ENCODE data around the gene SLC23A1. TPM values are rescaled to one million over a fixed set of nuclear protein-coding genes. Genes with fewer than 3 reads are reported as not detected.

Gene SLC23A1
- total RNA-seq, 4 donors from 2014 or later, result not detected

DNA sequence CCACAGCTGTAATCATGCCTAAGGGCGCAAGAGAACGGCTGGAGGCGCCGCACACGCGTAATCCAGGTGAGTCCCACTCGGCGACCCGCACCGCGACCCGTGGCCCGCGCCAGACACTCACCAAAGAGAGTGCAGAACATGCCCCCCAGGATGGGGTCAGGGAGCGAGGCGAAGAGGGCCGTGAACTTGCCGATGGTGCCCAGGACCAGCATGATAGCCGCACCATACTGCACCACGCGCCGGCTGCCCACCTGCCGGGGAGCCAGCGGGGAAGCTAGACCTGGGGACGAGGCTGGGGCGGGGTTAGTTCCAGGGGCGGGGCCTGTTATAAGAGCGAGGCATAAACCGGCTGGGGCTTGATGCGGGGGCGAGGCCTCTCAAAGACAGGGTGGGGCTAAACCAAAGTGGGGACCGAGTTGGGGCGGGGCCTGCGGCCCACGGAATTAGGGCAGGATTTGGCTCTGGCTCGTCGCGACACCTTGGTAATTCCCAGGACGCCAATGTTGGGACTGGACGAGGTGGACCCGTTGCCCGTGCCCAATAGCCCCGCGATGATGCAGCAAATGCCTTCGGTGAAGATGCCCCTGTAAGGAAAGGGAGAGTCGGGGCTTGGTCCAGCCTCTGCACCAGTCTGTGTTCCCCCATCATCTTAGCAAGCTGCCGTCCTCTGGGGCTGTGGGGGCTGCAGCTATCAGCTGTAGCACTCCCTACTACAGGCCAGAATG, 4.8 kb downstream of the SLC23A1 start:
- intact Hi-C loops (cut with DNase I), result no loop called here
- Histone ChIP-seq H3K4me3 (no peak overlapping the region), H3K4me1 (peaks cover 6 to 26% (median 14%) of the 10 kb centered on the region in 4 donors), H3K27me3 (no peaks in the 10 kb centered on the region), H3K36me3 (peaks cover 0 to 13% (median 0%) of the 10 kb centered on the region in 4 donors), H3K9me3 (no peaks in the 10 kb centered on the region), H3K27ac (replicated peaks in 1 of 4) (no peak overlapping the region)
- 63% methylated on average over 33 of the region's 47 CpGs for WGBS
- no peak for TF ChIP-seq POLR2AphosphoS5 (IDR thresholded peaks at IDR 0.05)
- no peak for TF ChIP-seq EP300 (IDR thresholded peaks at IDR 0.05)
- TF ChIP-seq, protein P1, sequence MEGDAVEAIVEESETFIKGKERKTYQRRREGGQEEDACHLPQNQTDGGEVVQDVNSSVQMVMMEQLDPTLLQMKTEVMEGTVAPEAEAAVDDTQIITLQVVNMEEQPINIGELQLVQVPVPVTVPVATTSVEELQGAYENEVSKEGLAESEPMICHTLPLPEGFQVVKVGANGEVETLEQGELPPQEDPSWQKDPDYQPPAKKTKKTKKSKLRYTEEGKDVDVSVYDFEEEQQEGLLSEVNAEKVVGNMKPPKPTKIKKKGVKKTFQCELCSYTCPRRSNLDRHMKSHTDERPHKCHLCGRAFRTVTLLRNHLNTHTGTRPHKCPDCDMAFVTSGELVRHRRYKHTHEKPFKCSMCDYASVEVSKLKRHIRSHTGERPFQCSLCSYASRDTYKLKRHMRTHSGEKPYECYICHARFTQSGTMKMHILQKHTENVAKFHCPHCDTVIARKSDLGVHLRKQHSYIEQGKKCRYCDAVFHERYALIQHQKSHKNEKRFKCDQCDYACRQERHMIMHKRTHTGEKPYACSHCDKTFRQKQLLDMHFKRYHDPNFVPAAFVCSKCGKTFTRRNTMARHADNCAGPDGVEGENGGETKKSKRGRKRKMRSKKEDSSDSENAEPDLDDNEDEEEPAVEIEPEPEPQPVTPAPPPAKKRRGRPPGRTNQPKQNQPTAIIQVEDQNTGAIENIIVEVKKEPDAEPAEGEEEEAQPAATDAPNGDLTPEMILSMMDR (IDR thresholded peaks at IDR 0.05), result no peak
- no peak for TF ChIP-seq POLR2A (IDR thresholded peaks at IDR 0.05; ENCODE audit: low read depth)
- no peak for DNase-seq (ENCODE audit: extremely low spot score)

DNA sequence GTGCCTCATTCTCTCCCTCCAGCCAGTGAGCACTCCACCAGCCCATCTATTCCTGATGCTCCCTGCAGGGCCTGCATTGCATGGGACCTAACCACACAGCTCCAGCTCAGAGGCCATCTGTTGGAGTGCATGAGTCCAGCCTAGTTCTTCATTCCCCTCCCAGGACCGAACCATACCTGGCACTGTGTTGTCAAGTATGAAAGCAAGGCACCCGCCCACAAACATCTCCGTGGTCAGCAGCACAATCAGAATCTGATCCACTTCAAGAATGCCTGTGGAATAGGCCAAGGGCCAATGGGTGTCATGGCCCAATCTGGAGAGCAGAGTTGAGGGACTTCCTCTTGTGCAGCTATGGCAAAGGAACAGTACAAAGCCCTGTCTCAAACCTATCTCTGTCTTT, 5.9 kb downstream of the SLC23A1 start:
- intact Hi-C loops (cut with DNase I), result no loop called here
- H3K36me3 ChIP-seq, result peaks cover 0 to 24% (median 3%) of the 10 kb centered on the region in 4 donors
- no peak overlapping the region for H3K4me3 ChIP-seq
- no peaks in the 10 kb centered on the region for H3K27me3 ChIP-seq
- H3K9me3 ChIP-seq, result no peaks in the 10 kb centered on the region
- DNase-seq (ENCODE audit: extremely low spot score), result no peak
- peaks cover 15 to 29% (median 17%) of the 10 kb centered on the region in 4 donors for H3K4me1 ChIP-seq
- WGBS, result 76% methylated on average over 3 of the region's 3 CpGs
- H3K27ac ChIP-seq (replicated peaks in 1 of 4), result no peak overlapping the region
- TF ChIP-seq POLR2A (IDR thresholded peaks at IDR 0.05; ENCODE audit: low read depth) (no peak), EP300 (IDR thresholded peaks at IDR 0.05) (no peak), POLR2AphosphoS5 (IDR thresholded peaks at IDR 0.05) (no peak)
- TF ChIP-seq, protein P1 (IDR thresholded peaks at IDR 0.05), result no peak

DNA sequence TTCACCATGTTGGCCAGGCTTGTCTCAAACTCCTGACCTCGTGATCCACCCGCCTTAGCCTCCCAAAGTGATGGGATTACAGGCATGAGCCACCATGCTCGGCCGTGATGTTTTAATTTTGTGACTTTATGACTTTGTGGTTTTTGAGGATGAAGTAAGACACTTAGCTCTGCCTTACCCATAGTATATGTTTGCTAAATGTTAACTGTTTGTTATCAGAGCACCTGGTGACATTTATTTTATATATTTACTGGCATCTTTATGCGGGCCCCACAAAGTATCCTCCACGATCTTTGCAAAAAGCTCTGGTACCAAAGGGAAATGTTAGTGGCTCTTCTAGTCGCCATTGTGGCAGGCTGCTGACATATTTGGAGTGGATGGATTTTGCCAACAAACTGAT, 6.7 kb downstream of the SLC23A1 start:
- intact Hi-C loops (cut with DNase I), result no loop called here
- H3K27ac ChIP-seq (replicated peaks in 1 of 4), result no peak overlapping the region
- H3K4me1 ChIP-seq, result peaks cover 16 to 29% (median 17%) of the 10 kb centered on the region in 4 donors
- no peak for TF ChIP-seq EP300 (IDR thresholded peaks at IDR 0.05)
- TF ChIP-seq POLR2AphosphoS5 (IDR thresholded peaks at IDR 0.05), result no peak
- no peak for TF ChIP-seq POLR2A (IDR thresholded peaks at IDR 0.05; ENCODE audit: low read depth)
- TF ChIP-seq, protein P1 (IDR thresholded peaks at IDR 0.05), result no peak
- H3K27me3 ChIP-seq, result no peaks in the 10 kb centered on the region
- no peak for DNase-seq (ENCODE audit: extremely low spot score)
- no peaks in the 10 kb centered on the region for H3K9me3 ChIP-seq
- WGBS, result 95% methylated on average over 7 of the region's 7 CpGs
- peaks cover 0 to 32% (median 11%) of the 10 kb centered on the region in 4 donors for H3K36me3 ChIP-seq
- H3K4me3 ChIP-seq, result no peak overlapping the region

DNA sequence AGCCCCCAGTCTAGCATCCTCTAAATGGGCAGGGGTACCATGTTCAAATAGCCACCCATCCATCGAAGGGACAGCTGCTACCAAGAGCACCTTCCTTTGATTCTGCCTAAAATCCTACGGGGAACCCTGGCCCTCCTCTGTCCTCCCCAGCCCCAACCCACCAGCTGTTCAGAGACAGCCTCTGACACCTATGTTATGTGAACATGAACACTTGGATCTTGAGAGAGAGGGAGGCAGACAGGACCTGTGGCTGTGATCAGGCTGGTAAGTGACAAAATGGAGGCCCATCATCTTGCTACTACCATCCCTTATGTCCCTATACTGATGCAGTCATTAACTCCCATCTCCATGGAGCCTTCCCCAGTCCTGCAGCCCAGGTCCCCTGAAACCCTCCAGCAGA, 8.2 kb downstream of the SLC23A1 start:
- Histone ChIP-seq H3K36me3 (peaks cover 0 to 47% (median 24%) of the 10 kb centered on the region in 4 donors), H3K9me3 (no peaks in the 10 kb centered on the region), H3K4me3 (no peak overlapping the region), H3K27me3 (no peaks in the 10 kb centered on the region), H3K4me1 (peaks cover 16 to 29% (median 17%) of the 10 kb centered on the region in 4 donors), H3K27ac (replicated peaks in 1 of 4) (peak overlapping the region in 2 of 4 donors; percentile 69 to 74)
- TF ChIP-seq POLR2AphosphoS5 (IDR thresholded peaks at IDR 0.05) (no peak), POLR2A (IDR thresholded peaks at IDR 0.05; ENCODE audit: low read depth) (no peak), EP300 (IDR thresholded peaks at IDR 0.05) (no peak)
- TF ChIP-seq, protein P1 (IDR thresholded peaks at IDR 0.05), result no peak
- no peak for DNase-seq (ENCODE audit: extremely low spot score)
- intact Hi-C loops (cut with DNase I), result no loop called here
- no CpG with 5 or more reads among the region's 2 CpGs for whole genome bisulfite sequencing

Data from esophagus muscularis mucosa (tissue), 4 donors.